HG02885 (cell line): Measurements from ENCODE around the gene MAP7D2.
A peak's percentile ranks its signal among the peaks of the same experiment; 100 is the strongest.

Source experiments
- ATAC-seq: cut with Tn5 transposase; IDR thresholded peaks from one replicate; pipeline ENCODE4 v1.9.1; 2021; ENCODE audit warnings: mild to moderate bottlenecking; ENCODE audit not compliant: unreplicated experiment, poor library complexity

The MAP7D2 gene

GRCh38 chrX:20118065-20118824 is 1.5 kb upstream of the MAP7D2 start:
- no peak for ATAC-seq

GRCh38 chrX:20116087-20116576 is 575 bp downstream of the MAP7D2 start:
- no peak for ATAC-seq

GRCh38 chrX:20112022-20112774 is 4.5 kb downstream of the MAP7D2 start:
- ATAC-seq = no peak

GRCh38 chrX:20111271-20111670 is 5.4 kb downstream of the MAP7D2 start:
- no peak for ATAC-seq

- ATAC-seq = no peak
Measured at GRCh38 chrX:20101934-20102581, 14.6 kb downstream of the MAP7D2 start.

GRCh38 chrX:20091499-20091898 is 25.2 kb downstream of the MAP7D2 start:
- no peak for ATAC-seq

- ATAC-seq = no peak
Measured at GRCh38 chrX:20089845-20090244, 26.9 kb downstream of the MAP7D2 start.

- ATAC-seq = no peak
Measured at GRCh38 chrX:20080277-20080676, 36.4 kb downstream of the MAP7D2 start.

GRCh38 chrX:20071511-20072079 is 45.1 kb downstream of the MAP7D2 start:
- no peak for ATAC-seq

- no peak for ATAC-seq
Measured at GRCh38 chrX:20067709-20068561, 48.8 kb downstream of the MAP7D2 start.

- ATAC-seq = peak; percentile 81
Measured at GRCh38 chrX:20066968-20067708, 49.6 kb downstream of the MAP7D2 start.

- no peak for ATAC-seq
Measured at GRCh38 chrX:20063716-20064351, 52.9 kb downstream of the MAP7D2 start.

GRCh38 chrX:20063153-20063552 is 53.6 kb downstream of the MAP7D2 start:
- ATAC-seq = no peak

GRCh38 chrX:20061855-20062254 is 54.9 kb downstream of the MAP7D2 start:
- ATAC-seq = no peak

GRCh38 chrX:20060961-20061748 is 55.6 kb downstream of the MAP7D2 start:
- ATAC-seq = peak; percentile 69

- ATAC-seq = no peak
Measured at GRCh38 chrX:20059467-20060128, 57.1 kb downstream of the MAP7D2 start.

GRCh38 chrX:20057479-20057878 is 59.2 kb downstream of the MAP7D2 start:
- no peak for ATAC-seq
